HL-60 (cell line): ENCODE measurements around the gene LY6G6F.
A peak's percentile ranks its signal among the peaks of the same experiment; 100 is the strongest.

Experiments used
- DNase-seq, 2 experiments: peaks; one replicate each; pipeline ENCODE4 v3.0.0-alpha.2; 2010 to 2020; ENCODE audit warnings: low read depth in 1 of 2, low spot score in 1 of 2
- H3K27ac ChIP-seq: fragments of 250-450 bp; sonication (Bioruptor Pico); replicated peaks from 2 replicates; pipeline ENCODE4 v1.5.1; 2020; ENCODE audit warnings: mild to moderate bottlenecking, moderate library complexity
- H3K27me3 ChIP-seq: fragments of 250-450 bp; sonication (Bioruptor Pico); 2 replicates; pipeline ENCODE4 v1.5.1; 2021; ENCODE audit warnings: mild to moderate bottlenecking, moderate library complexity; ENCODE audit not compliant: insufficient read depth, poor library complexity, severe bottlenecking
- H3K4me3 ChIP-seq: replicated peaks from 2 replicates; pipeline ENCODE4 v1.5.1; 2011; ENCODE audit warnings: mild to moderate bottlenecking, control low read depth, low read length; ENCODE audit not compliant: insufficient read depth
- GABPA ChIP-seq: IDR thresholded peaks from 2 replicates; pipeline ENCODE4 v1.6.1; 2012; ENCODE audit warnings: low read depth
- POLR2AphosphoS5 ChIP-seq: IDR thresholded peaks from 2 replicates; pipeline ENCODE4 v1.6.1; 2012; ENCODE audit warnings: low read depth
- SPI1 ChIP-seq: IDR thresholded peaks from 2 replicates; pipeline ENCODE4 v1.6.1; 2012; ENCODE audit warnings: low read depth, mild to moderate bottlenecking, borderline replicate concordance
- TF ChIP-seq, protein P1 (sequence below): IDR thresholded peaks from 2 replicates; pipeline ENCODE4 v1.6.1; 2012; ENCODE audit warnings: low read depth; ENCODE audit not compliant: insufficient replicate concordance
- TF ChIP-seq, protein P2 (sequence below): IDR thresholded peaks from one replicate; pipeline ENCODE4 v1.5.1; 2011; ENCODE audit warnings: low read length, control low read depth, inconsistent platforms; ENCODE audit not compliant: insufficient read depth

The LY6G6F gene

DNA sequence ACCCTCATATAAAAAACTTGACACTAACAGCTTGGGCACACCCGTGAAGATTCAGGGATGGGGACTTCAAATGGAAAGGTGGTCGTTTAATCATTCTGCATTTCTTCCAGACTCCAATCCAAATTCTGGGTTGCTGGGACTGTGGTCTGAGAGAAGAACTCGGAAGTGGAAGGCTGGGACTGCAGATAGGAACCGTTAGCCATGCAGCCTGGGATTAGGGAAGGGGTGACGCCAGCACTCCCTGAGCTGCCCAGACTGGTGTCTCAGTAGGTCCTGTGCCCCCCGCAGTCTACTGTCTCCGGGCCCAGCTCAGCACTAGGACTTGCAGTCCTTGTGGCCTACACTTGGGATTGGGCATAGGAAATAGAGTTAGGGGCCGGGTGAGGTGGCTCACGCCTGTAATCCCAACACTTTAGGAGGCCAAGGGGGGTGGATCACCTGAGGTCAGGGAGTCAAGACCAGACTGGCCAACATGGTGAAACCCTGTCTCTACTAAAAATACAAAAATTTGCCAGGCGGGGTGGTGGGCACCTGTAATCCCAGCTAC lies 30.2 kb downstream of the LY6G6F start:
- DNase-seq = peak in 1 of 2 experiments; percentile 27
- peak overlapping the region; percentile 99 for H3K27ac ChIP-seq
- peak overlapping the region; percentile 92 for H3K4me3 ChIP-seq

DNA sequence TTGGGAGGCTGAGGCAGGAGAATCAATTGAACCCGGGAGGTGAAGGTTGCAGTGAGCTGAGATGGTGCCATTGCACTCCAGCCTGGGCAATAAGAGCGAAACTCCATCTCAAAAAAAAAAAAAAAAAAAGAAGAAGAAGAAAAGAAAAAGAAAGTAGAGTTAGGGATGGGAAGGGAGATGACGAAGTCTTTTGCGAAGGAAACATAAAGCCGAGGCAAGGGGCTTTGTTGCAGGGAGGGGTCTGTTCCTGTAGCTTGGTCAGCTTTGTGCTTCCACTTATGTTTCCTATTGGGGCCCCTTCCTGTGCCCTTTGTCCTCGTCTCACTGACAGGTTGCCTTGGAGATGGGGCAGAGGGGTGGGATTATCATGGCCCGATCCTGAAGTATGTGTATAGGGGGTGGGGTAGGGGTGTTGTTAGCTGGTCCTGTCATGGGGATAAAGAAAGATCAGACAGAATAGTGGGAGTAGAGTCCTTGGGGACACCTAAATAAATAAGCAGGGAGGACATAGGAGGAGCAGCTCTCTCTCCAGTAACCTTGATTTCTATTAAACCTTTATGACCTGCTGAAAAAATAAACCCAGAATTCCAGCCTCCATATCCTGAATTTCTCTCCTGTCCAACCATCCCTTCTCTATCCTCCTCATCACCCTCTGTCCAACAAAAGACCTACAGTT lies 30.8 kb downstream of the LY6G6F start:
- no peak overlapping the region for H3K4me3 ChIP-seq
- H3K27me3 ChIP-seq = no peaks in the 10 kb centered on the region
- H3K27ac ChIP-seq = peak overlapping the region; percentile 99
- TF ChIP-seq POLR2AphosphoS5 (peak; percentile 0; the same call in 1 of the 2 replicates), GABPA (no peak), SPI1 (no peak)
- TF ChIP-seq, protein P1, sequence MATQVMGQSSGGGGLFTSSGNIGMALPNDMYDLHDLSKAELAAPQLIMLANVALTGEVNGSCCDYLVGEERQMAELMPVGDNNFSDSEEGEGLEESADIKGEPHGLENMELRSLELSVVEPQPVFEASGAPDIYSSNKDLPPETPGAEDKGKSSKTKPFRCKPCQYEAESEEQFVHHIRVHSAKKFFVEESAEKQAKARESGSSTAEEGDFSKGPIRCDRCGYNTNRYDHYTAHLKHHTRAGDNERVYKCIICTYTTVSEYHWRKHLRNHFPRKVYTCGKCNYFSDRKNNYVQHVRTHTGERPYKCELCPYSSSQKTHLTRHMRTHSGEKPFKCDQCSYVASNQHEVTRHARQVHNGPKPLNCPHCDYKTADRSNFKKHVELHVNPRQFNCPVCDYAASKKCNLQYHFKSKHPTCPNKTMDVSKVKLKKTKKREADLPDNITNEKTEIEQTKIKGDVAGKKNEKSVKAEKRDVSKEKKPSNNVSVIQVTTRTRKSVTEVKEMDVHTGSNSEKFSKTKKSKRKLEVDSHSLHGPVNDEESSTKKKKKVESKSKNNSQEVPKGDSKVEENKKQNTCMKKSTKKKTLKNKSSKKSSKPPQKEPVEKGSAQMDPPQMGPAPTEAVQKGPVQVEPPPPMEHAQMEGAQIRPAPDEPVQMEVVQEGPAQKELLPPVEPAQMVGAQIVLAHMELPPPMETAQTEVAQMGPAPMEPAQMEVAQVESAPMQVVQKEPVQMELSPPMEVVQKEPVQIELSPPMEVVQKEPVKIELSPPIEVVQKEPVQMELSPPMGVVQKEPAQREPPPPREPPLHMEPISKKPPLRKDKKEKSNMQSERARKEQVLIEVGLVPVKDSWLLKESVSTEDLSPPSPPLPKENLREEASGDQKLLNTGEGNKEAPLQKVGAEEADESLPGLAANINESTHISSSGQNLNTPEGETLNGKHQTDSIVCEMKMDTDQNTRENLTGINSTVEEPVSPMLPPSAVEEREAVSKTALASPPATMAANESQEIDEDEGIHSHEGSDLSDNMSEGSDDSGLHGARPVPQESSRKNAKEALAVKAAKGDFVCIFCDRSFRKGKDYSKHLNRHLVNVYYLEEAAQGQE = no peak
- peak; percentile 67 to 79 for DNase-seq

More for the DNA sequence above, 30.2 kb downstream of the LY6G6F start:
- no peaks in the 10 kb centered on the region for H3K27me3 ChIP-seq
- TF ChIP-seq, protein P2, sequence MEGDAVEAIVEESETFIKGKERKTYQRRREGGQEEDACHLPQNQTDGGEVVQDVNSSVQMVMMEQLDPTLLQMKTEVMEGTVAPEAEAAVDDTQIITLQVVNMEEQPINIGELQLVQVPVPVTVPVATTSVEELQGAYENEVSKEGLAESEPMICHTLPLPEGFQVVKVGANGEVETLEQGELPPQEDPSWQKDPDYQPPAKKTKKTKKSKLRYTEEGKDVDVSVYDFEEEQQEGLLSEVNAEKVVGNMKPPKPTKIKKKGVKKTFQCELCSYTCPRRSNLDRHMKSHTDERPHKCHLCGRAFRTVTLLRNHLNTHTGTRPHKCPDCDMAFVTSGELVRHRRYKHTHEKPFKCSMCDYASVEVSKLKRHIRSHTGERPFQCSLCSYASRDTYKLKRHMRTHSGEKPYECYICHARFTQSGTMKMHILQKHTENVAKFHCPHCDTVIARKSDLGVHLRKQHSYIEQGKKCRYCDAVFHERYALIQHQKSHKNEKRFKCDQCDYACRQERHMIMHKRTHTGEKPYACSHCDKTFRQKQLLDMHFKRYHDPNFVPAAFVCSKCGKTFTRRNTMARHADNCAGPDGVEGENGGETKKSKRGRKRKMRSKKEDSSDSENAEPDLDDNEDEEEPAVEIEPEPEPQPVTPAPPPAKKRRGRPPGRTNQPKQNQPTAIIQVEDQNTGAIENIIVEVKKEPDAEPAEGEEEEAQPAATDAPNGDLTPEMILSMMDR = no peak
- 0 out of 2 replicates have a peak, but pooled peaks have one; percentile 3 for TF ChIP-seq SPI1

DNA sequence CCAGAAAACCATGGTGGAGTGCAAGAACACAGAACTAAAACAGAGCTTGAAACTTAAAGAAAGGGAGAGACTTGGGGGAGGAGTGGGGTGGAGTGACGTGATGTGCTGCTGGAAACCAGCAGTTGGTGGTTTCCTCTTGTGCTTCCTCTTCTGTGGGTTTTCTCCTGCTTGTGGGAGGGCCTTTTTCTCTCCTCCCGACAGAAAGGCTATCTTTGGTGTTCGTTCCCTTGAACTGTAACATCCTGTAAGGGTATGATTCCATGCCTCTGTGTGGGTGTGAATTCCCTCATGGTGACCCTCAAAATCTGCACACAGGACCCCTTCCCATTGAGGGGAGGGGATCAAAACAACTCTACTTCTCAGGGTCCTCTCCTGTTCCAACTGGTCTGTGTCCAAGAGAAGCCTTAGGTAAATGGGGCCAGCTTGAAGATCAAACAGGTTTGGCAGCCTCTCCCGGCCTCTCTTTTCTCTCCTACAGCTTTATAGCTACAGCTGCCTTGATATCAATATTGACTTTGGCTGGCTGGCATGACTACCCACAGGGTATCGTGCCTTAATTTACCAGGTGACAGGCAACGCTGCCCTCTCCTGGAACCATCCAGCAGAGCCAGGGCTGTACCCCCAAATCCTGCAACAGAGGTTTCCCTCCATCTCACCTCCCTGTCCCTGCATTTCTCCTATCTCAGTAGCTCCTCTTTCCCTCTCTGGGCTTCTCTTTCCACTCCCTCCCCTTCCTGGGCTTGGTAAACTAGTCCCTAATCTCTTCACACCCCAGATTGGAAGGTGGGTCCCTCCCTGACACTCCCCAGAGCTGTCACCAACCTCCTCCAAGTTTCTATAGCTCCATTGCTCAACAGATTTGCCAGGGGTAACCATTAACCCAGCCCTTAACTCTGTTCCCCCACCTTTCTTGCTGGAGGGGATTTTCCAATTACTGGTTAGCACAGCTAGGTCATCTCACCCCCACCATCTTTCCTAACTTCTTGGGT lies 31.6 kb downstream of the LY6G6F start:
- Histone ChIP-seq H3K27me3 (no peaks in the 10 kb centered on the region), H3K4me3 (no peak overlapping the region; the same call in 1 of the 2 replicates), H3K27ac (peak overlapping the region; percentile 99)
- TF ChIP-seq POLR2AphosphoS5 (peak; percentile 87), GABPA (no peak), SPI1 (peak; percentile 67; the same call in 1 of the 2 replicates)
- TF ChIP-seq, protein P2 = no peak
- peak; percentile 90 to 94 for DNase-seq

DNA sequence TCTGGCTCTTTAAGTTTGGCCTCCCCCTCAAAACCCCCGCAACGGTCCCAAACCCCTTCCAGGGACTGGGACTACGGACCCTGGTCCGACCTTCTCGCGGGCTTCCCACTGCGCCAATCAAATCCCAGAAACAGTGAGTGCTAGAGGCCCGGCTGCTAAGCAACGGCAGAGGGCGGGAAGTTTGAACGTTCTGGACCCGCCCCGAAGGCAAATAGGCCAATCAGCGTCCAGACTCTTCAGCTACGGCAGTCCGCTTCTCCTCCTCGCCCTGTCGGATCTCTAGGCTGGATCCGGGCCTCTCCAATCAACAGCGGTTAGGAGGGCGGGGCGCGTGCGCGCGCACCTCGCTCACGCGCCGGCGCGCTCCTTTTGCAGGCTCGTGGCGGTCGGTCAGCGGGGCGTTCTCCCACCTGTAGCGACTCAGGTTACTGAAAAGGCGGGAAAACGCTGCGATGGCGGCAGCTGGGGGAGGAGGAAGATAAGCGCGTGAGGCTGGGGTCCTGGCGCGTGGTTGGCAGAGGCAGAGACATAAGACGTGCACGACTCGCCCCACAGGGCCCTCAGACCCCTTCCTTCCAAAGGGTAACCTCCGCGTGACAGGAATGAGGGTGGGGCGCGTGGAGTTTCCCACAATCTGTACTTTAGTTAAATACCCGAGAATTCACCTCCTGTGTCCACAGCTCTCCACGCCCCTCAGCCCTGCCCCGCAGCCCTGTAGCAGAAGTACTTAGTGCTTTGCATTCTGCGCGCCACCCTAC lies 33.2 kb downstream of the LY6G6F start, which contains the start of gene MSH5:
TSS of gene MSH5 (plus strand) at position 367 of the 758 bp plus-strand sequence. CDS start 462 bp downstream, outside the sequence.
- H3K27me3 ChIP-seq = no peaks in the 10 kb centered on the region
- TF ChIP-seq GABPA = no peak
- TF ChIP-seq, protein P2 = no peak
- TF ChIP-seq POLR2AphosphoS5 = peak; percentile 91
- TF ChIP-seq SPI1 = no peak
- TF ChIP-seq, protein P1 = peak; percentile 64
- H3K4me3 ChIP-seq = peak within 1 kb of the TSS; percentile 60
- H3K27ac ChIP-seq = peak within 1 kb of the TSS; percentile 99
- peak; percentile 99 for DNase-seq
